ENCODE results near the gene UNC5A.

- no peak for TF ChIP-seq EZH2 (IDR thresholded peaks at IDR 0.05)
- TF ChIP-seq POLR2AphosphoS5 (IDR thresholded peaks at IDR 0.05; ENCODE audit: borderline replicate concordance, low read depth, low read length) = no peak
- TF ChIP-seq FOXP2 (optimal IDR thresholded peaks at IDR 0.05; ENCODE audit: control extremely low read depth, extremely low read length, insufficient read depth) = no peak
These were observed 21.1 kb downstream of the UNC5A start for GRCh38 chr5:176831425-176831824.

All from SK-N-MC (cell line).